OCI-LY7 (cell line): ENCODE measurements around the gene DAZAP1.
"Not testable (repeated sequence)": the region's sequence is repeated elsewhere in the genome, so short reads cannot be mapped to it uniquely, and the experiment has no call there.

Source experiments
- CTCF ChIP-seq: fragments of 200-600 bp; sonication (generic); conservative IDR thresholded peaks from 2 replicates; pipeline ENCODE4 v1.5.1; 2014; ENCODE audit warnings: mild to moderate bottlenecking, antibody characterized with exemption, low read length, moderate library complexity, mixed read lengths
- EZH2phosphoT487 ChIP-seq: fragments of 200-600 bp; sonication (generic); IDR thresholded peaks from 2 replicates; pipeline ENCODE4 v1.6.1; 2018; ENCODE audit warnings: low read depth, borderline replicate concordance, mild to moderate bottlenecking, mixed run types, antibody characterized with exemption, low read length, moderate library complexity, mixed read lengths

- not testable (repeated sequence) for TF ChIP-seq CTCF, EZH2phosphoT487
Measured at GRCh38 chr19:1477056-1477455, 69.7 kb downstream of the DAZAP1 start.
